Skin epidermis (tissue), 12 donors: ENCODE data around the gene KAZN.

Source experiments
- H3K27ac ChIP-seq, 21 experiments: fragments of 200-600 bp; sonication (generic) in 11 of 21; one replicate each; pipeline ENCODE4 v1.5.0; 2020; ENCODE audit warnings: mild to moderate bottlenecking in 3 of 21, inconsistent platforms in 2 of 21, moderate library complexity in 2 of 21
- H3K4me3 ChIP-seq, 7 experiments: fragments of 200-600 bp; sonication (generic) in 2 of 7; one replicate each; pipeline ENCODE4 v1.5.0; 2020; ENCODE audit warnings: inconsistent platforms in 2 of 7, mild to moderate bottlenecking in 2 of 7, moderate library complexity in 1 of 7

The KAZN gene

DNA sequence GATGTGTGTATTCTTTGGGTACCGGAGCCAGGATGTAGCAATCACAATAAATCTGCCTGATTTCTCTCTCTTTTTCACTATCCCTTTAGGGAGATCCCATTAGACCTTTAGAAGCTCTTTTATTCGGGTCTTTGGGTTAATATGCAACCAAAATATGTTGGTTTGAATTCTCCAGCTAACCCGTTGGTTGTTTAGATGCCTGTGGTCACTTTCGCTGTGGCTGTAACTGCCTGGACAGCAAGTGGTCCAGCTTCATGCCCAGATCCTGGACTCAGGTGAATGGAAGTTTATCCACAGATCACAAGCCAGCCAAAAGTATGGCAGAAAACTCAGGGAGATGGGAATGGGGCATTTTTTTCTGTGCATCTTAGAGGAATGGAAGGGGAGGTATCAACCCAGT lies 12.3 kb downstream of the KAZN start:
- no peak overlapping the region for H3K27ac ChIP-seq

DNA sequence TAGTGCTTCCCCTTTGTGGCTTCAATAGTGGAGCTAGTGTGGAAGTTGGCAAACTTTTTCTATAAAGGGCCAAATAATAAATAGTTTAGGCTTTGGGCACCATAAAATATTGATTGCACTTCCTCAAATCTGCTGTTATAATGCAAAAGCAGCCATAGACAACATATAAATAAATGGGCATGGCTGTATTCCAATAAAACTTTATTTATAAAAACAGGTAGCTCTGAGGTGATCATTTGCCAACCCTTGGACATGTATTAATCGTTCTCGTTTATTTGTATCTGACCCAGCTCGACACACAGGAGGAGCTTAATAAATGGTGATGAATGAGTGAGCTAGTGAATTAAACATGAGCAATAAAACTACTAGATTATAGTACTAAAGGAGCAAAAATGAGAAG lies 13.3 kb downstream of the KAZN start:
- H3K27ac ChIP-seq: no peak overlapping the region

More for the DNA sequence above, 12.3 kb downstream of the KAZN start:
- no peak overlapping the region for H3K4me3 ChIP-seq

DNA sequence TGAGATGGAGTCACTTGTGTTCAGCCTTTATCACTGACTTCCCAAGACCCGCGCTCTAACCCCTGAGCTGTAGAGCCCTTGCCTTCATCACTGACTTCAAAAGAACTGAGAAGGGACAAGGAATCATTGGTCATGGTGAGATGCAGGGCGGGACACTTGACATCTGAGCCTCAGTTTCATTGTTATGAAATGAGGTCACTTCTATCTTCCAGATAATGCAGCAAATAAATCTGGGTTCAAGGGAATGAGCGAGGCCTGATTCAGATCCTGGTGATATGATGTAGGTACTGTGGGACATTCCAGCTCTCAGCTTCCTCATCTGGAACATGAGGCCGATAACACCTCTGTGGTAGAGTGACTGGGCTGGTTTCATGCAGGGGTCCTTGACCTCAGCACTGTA lies 13.8 kb downstream of the KAZN start:
- Histone ChIP-seq H3K4me3 (no peak overlapping the region), H3K27ac (no peak overlapping the region)

More for the DNA sequence above, 13.3 kb downstream of the KAZN start:
- H3K4me3 ChIP-seq: no peak overlapping the region

DNA sequence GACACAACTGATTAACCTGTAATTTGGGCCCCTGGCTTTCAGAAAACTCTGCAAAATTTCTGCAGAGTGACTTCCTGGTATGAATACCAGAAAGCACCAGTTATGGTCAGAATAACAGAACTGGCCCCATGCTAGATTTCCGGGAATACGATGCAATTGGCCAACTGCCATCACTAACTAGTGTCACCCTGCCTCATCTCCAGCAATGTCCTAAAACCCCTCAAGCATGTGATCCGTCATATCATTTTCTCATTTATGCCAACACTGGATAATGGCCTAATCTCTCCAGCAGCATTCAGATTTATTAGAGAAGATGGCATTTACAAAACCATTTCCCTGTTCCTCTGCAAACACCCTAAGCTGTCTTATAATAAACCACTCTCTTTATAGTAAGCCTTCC lies 15.4 kb downstream of the KAZN start:
- no peak overlapping the region for H3K27ac ChIP-seq
- H3K4me3 ChIP-seq: no peak overlapping the region

DNA sequence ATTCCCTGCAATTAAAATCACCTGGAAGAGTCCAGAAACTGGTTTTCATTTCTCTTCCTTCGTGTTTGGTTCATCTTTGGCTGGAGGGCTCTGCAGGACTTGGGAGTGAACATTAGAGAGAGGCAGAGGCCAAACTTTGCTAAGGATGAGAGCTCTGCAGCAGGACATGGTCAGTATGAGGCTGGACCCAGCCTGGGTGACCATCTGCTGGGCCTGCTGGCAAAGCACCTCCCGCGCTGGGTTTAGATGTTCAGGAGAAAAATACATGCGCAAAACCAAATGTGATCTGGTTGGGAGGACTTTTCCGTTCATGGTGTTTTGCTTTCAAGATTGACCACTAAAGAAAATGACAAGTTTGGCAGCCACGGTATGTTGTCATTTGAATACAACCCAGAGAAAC lies 15.9 kb downstream of the KAZN start:
- no peak overlapping the region for H3K4me3 ChIP-seq
- no peak overlapping the region for H3K27ac ChIP-seq

DNA sequence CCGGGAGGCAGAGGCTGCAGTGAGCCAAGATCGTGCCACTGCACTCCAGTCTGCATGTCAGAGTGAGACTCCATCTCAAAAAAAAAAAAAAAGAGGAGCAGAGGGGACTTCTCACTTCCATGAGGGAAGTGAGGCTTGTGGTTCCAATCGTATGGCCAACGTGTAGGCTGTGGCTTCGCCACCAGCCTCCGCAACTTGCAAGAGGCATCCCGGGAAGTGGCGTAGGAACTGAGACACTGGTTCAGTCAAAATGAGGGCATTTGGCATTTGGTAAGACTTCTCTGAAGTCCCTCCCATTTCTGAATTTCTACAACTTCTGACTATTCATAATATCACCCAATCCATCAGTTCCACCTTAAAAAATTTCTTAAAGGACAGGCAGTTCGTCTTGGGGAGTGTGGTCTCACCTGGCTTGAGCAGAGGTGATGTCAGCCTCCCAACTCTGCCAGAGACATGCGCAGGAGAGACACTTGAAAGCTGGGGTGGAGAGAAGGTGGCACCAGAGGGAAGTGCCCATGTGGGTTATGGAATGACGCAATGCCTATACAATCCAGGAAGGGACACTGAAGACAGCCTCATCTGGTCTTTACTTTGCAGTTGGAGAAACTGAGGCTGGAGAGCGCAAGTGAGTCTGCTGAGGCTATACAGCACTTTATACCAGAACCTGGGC lies 17.2 kb downstream of the KAZN start:
- Histone ChIP-seq H3K27ac (no peak overlapping the region), H3K4me3 (no peak overlapping the region)

DNA sequence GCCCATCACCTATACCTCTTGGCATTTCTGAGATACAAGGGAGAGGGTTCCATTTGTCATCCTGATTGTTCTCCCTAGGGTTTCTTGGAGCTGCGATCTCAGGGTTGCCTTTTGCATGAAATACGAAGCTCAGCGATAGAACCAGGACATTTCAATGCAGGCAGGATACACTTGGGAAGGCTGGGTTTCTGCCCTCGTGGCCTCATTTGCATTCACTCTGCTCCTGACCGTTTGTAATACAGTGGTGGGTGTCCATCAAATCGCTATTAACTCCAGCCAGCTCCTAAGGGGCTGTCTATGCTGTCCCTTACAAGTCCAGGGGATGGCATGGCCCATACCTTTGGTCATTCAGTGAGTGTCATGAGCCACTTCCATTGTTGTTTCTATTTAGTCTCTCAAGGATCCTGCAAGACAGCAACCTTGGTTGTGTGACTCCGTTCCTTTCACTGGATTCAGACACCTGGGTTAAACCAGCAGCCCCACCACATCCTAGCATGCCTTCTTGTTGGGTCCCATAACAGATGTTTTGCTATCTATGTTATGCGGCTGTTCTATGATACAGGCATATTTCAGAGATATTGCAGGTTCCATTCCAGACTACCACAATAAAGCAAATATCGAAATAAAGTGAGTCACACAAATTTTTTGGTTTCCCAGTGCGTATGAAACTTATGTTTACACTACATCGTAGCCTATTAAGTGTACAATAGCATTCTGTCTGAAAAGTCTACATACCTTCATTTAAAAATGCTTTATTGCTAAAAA lies 18.3 kb downstream of the KAZN start:
- Histone ChIP-seq H3K27ac (no peak overlapping the region), H3K4me3 (no peak overlapping the region)

DNA sequence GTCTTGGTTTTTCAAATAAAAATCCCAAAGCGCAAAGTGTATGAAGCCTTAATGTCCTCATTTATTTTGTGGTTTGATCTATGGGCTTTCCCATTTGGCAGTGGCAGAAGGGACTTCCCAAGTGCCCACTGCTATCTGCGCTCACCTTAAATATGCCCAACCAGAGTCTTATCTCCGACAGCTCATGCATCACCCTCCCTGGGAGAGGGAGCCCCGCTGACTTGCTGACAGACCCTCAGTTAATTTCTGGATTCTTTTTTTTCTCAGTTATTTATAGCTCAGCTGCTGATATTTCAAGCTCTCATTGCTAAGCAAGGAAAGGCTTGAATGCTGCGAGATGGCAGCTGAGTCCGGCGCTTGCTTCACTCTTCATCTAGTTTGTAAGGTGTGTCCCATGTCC lies 19.3 kb downstream of the KAZN start:
- Histone ChIP-seq H3K27ac (no peak overlapping the region), H3K4me3 (no peak overlapping the region)

DNA sequence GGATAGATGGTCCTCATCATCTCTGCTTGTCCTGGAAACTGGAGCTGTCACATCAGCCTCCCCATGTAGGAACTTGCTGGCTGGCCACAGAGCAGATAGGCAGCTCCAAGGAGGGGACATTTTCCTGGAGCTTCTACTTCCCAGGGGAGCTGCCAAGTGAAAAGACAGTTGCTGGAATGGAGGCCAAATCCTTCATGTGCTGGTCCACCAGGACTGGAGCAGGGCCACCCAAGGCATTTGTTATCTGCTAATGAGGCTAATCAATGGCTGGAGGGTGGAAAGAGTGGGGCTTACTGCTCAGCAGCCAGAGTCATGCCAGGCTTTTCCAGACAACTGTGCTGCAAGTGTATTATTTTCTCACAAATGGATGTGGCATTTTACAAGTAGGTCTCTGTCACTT lies 22.5 kb downstream of the KAZN start:
- H3K4me3 ChIP-seq: no peak overlapping the region
- H3K27ac ChIP-seq: no peak overlapping the region

DNA sequence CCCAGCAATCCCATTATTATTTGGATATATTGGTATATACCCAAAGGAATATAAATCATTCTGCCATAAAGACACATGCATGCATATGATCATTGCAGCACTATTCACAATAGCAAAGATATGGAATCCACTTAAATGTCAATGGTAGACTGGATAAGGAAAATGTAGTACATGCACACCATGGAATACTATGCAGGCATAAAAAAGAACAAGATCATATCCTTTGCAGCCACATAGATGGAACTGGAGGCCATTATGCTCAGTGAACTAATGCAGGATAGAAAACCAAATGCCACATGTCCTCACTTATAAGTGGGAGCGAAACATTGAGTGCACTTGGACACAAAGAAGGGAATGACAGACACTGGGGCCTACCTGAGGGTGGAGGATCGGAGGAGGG lies 24.6 kb downstream of the KAZN start:
- Histone ChIP-seq H3K4me3 (no peak overlapping the region), H3K27ac (no peak overlapping the region)

DNA sequence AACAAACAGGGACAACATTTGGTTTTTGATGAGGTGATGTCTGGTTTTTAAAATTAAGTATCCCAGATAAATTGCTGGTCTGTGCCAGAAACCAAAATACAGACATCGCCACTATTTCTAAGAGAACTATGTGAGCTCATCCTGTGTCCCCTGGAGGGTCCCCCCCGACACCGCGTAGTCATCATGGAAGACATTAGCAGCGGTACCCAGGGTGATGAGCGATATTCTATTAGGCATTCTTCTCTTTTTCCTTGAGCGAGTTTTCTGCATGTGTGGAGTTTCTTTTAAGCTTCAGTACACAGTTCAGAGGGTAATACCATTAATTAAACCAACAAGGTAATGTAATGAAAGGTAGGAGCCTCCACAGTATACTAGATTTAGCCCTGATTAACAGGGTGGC lies 26.5 kb downstream of the KAZN start:
- no peak overlapping the region for H3K27ac ChIP-seq

DNA sequence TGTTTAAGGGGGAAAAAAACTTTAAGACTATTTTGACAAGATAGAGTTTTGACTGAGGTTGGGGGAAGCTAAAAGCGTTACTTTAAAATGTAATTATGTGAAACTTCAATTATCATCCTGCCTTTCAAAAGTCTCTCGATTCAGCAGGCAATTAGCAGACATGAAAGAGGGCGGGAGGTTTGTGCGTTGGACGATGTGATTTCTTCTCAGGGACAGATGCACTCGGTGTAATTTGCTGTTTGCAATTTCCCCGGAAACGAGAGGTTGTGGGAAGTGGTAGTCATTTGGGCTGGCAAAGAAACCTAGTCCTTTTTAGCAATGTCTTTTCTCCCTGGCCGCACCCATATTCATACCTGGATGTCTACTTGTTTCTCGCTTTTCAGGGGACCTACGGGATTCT lies 27.1 kb downstream of the KAZN start:
- no peak overlapping the region for H3K27ac ChIP-seq
- H3K4me3 ChIP-seq: no peak overlapping the region

More for the DNA sequence above, 26.5 kb downstream of the KAZN start:
- no peak overlapping the region for H3K4me3 ChIP-seq

DNA sequence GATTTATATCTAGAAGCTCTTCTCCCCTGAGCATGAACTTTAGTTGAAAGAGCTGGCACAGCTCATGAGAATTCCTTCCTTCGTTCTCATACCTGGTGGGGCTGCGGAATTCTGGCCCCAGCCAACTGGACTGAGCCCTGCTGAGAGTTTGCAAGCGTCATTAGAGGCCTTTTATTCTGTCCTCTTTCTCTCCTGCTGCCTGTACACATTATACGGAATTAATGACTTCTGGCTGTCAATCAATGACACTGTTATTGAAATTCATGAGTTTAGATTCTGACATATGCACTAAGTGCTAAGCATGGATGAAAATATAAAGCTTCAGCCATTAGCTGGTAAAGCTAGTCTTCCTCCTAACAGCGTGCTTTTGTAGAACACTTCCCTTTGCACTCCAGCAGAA lies 27.5 kb downstream of the KAZN start:
- no peak overlapping the region for H3K4me3 ChIP-seq
- H3K27ac ChIP-seq: no peak overlapping the region

DNA sequence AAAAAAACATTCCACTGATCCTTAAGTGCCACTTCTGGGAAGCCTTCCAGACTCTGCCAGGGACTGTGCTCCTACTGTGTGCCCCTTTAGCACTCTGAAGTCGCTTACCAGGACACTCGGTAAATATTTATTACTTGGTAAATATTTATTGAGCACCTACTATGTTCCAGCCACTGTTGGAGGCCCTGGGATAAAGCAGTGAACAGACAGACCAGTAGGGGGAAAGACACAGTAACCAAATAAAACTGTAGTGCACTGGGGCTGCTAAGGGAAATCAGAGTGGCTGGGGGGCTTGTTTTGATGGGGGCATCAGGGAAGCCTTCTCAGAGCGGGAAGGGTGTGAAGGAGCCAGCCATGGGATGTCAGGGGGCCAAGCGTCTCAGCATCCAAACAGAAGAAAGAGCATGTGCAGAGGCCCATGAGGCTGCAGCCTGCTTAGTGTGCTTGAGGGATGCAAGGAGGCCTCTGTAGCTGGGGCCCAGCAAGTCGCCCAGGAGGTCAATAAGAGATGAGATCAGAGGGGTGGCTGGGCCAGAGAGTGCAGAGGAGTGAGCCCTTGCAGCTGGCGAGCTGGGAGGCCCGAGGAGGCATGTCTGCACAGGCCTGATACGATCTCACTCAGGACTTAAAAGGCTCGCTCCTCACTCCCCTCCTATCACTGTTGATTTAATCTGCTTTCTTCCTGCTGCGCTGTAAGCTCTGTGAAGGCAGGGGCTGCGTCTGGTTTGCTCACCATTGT lies 28.6 kb downstream of the KAZN start:
- Histone ChIP-seq H3K27ac (no peak overlapping the region), H3K4me3 (no peak overlapping the region)

DNA sequence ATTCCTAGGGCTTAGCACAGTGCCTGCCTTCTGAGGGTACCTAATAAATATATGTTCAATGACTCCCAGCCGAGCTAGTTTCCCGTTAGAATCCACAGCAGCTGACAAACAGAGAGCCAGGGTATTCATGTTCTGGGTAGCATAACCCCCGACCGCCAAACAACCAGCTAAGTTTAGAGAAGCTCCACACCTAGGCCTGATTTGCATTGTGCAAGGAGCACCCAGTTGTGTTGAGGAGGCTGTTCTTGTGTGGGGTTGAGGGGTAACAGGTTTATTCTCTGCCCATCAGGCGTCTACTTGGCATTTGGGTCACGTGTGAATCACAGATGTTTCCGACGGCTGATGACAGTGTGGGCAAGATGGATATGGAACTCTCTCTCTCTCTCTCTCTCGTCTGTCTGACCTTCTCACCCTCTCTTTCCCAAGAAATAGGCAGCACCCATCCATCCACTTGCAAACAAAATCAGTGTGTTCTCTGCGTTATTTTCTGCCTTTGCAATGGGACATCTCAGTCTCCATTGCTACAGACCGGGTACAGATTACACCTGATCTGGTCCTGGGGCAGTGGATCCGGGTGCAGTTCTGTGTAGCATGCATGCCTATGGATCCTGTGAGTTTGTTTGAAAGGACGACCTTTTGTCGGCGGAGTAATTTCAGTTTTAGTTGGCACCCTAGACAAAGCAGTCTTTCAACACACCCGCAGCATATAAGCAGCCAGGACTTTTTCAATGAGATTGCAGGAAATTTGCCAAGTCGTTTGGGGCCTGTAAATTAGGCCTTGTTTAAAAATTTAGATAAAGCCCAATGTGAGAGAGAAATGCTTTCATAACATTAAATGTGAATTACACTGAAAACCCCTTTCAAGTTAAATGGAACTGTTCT lies 29.4 kb downstream of the KAZN start:
- Histone ChIP-seq H3K27ac (peak overlapping the region in 1 of 21 experiments; percentile 44), H3K4me3 (no peak overlapping the region)

DNA sequence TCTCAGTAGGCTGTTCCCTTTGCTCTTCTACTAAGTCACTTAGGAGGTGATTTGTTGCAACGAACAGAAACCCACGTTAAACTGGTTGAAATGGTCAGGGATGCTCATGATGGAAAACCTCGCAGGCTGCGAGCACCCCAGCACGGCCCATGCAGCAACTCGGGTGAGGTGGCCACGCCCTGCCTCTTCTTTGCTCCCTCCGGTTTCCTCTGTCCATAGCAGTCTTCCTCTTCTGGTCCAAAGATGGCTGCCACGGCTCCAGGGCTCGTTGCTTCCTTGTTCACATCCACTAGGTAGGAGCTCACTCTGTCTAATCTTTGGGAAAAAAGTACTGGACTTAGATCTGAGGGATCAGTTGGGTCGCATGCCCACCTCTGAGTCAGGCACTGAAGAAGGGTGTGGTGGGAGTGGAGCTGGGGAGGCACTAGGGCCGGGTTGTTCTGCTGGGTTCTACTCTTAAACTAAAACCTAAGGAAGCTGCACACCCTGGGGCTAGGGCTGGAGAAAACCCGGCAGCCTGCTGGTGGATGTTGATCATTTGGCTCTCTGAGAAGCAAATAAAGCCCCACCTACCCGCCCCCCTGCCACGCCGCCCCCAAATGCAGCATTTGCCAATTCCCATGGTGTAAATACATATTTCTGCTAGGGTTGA lies 31.0 kb downstream of the KAZN start:
- no peak overlapping the region for H3K27ac ChIP-seq
- no peak overlapping the region for H3K4me3 ChIP-seq

DNA sequence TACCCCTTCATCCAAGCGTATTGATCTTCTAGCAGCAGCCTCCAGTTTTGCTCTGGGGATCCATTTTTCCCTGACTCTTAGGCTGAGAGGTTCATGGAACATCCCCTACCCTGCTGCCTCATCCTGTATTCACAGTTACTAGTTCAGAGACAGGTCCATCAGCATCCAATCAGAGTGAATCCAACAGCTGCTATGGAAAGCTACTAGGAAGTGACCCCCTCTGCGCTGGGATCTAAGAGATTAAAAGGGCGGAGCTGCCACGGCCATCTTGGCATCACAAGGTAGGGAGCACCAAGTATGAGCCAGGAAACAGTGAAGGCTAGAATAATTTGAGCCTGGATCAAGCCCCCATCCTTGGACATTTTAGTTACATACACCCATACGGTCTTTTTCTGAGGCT lies 32.5 kb downstream of the KAZN start:
- Histone ChIP-seq H3K4me3 (no peak overlapping the region), H3K27ac (no peak overlapping the region)

DNA sequence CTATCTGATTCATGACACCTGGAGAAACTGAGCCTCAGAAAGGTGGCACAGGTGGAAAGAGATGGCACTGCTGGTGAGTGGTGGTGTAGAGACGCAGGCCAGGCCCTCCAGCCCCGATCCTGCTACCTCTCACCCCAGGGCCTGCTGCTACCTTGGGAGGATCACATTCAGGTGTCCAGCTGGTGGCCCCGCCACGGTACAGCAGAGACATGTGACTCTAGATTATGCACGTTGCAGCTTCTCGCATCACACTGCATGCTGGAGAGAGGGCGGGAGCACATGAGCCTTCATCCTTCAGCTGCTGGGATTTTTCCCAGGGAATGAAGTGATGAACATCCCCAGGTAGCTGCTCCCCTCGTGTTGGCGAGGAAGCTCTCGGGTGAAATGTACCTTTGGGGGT lies 32.9 kb downstream of the KAZN start:
- no peak overlapping the region for H3K27ac ChIP-seq
- no peak overlapping the region for H3K4me3 ChIP-seq

DNA sequence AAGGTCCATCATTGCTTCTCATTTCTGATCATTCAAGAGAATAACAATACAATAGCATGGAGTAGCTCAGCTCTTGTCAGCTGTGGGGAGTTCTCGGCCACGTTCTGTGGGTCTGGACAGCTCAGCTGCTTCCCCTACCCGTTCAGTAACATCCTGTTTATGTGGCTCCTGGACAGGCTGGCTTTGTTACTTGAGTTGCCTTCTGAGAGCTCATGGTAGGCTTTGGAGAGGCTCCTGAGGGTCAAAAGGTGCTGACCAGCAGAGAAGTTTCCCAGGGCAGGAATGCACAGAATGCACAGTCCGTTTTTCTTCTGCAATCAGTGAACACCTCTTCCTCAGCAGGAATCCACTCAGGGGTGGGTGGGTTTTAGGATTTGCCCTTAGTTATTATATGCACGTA lies 36.0 kb downstream of the KAZN start:
- no peak overlapping the region for H3K4me3 ChIP-seq
- H3K27ac ChIP-seq: no peak overlapping the region

DNA sequence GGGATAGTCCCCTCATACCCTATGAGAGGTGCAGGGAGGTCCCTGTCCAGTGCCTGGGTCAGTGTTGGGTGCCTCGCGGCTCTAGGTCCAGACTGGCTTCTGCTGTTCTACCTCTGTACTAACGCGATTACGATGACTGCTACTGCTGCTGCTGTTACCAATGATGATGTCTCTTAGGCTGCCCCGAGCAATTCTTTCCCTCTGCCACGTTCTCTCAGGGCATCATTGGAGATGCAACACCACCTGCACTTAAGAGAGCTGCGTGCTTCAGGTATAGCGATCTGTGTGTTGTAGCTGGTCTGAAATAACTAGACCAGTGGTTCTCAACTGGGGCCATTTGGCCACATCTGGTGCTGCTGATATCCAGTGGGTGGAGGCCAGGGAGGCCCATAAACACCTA lies 36.9 kb downstream of the KAZN start:
- H3K27ac ChIP-seq: no peak overlapping the region
- H3K4me3 ChIP-seq: no peak overlapping the region
